HepG2 (cell line): ENCODE measurements around the gene PSMD1. TPM values are rescaled to one million over a fixed set of nuclear protein-coding genes. Genes with fewer than 3 reads are reported as not detected.

ENCODE experiments used
- ATAC-seq: fragments of 200-7000 bp; cut with Tn5 transposase; 3 replicates; pipeline ENCODE4 v1.9.1; 2020; ENCODE audit warnings: mild to moderate bottlenecking, moderate library complexity
- BruUV-seq: library from RNA; stranded (reverse); fragments of 400-500 nt; replicated peaks from 2 replicates; lab custom pipeline; 2021; lab: Mats Ljungman, UMichigan
- CTCF ChIA-PET: fragments of 300-600 bp; formaldehyde crosslinking; extraction: SDS; loops from one replicate; lab custom pipeline; 2021; ENCODE audit warnings: low total read pairs, inconsistent platforms, low intra/inter-chr PET ratio; lab: Yijun Ruan, JAX
- POLR2A ChIA-PET: fragments of 350-600 bp; sonication (Branson Sonifier 250); formaldehyde crosslinking; loops from one replicate; lab custom pipeline; 2020; ENCODE audit warnings: antibody characterized with exemption, inconsistent platforms; lab: Yijun Ruan, JAX
- DNase-seq: peaks from one replicate; pipeline ENCODE4 v3.0.0-alpha.2; 2015; ENCODE audit warnings: low spot score
- FAIRE-seq: peaks from 3 replicates; lab custom pipeline; 2011; peaks lifted over from hg19 to GRCh38; lab: Jason Lieb, UNC
- H2AFZ ChIP-seq: one replicate; pipeline ENCODE4 v1.6.1; 2011; ENCODE audit warnings: low read length, inconsistent platforms
- H3K27ac ChIP-seq: fragments of 300-600 bp; 3 replicates; pipeline ENCODE4 v1.8.0; 2011; ENCODE audit warnings: mixed run types, mild to moderate bottlenecking, mixed read lengths, low read length, inconsistent platforms; ENCODE audit not compliant: insufficient read depth; ENCODE audit errors: extremely low read length
- H3K27me3 ChIP-seq, 2 experiments: fragments of 200-600 bp in 1 of 2; 2 replicates in 1 of 2; 3 replicates in 1 of 2; pipeline versions ENCODE4 v1.6.0 to v1.8.0; 2011; ENCODE audit warnings: low read length in 2 of 2, mild to moderate bottlenecking in 2 of 2, moderate library complexity in 2 of 2, inconsistent platforms in 1 of 2; ENCODE audit not compliant: insufficient read depth in 2 of 2, control insufficient read depth in 1 of 2
- H3K36me3 ChIP-seq, 2 experiments: fragments of 200-600 bp in 1 of 2; replicated peaks in 1 of 2; 2 replicates in 1 of 2; 3 replicates in 1 of 2; pipeline versions ENCODE4 v1.5.1 to v1.8.0; 2011; ENCODE audit warnings: low read length in 2 of 2, inconsistent platforms in 1 of 2; ENCODE audit not compliant: insufficient read depth in 2 of 2, control insufficient read depth in 1 of 2
- H3K4me1 ChIP-seq: 2 replicates; pipeline ENCODE4 v1.5.1; 2012; ENCODE audit warnings: low read length, inconsistent platforms; ENCODE audit not compliant: insufficient read depth
- H3K4me2 ChIP-seq: 2 replicates; pipeline ENCODE4 v1.6.0; 2011; ENCODE audit warnings: low read depth, low read length, inconsistent platforms
- H3K4me3 ChIP-seq, 3 experiments: fragments of 200-600 bp in 1 of 3; sonication (generic), shearing (Covaris generic) in 1 of 3; replicated peaks in 1 of 3; 2 replicates each; pipeline ENCODE4 v1.5.1; 2011 to 2016; ENCODE audit warnings: low read length in 3 of 3, inconsistent platforms in 2 of 3, low read depth in 2 of 3, mild to moderate bottlenecking in 2 of 3, control low read depth in 1 of 3, mixed read lengths in 1 of 3; ENCODE audit not compliant: insufficient read depth in 1 of 3
- H3K79me2 ChIP-seq: one replicate; pipeline ENCODE4 v1.6.1; 2011; ENCODE audit warnings: low read length, inconsistent platforms; ENCODE audit not compliant: insufficient read depth
- H3K9ac ChIP-seq: 2 replicates; pipeline ENCODE4 v1.6.0; 2011; ENCODE audit warnings: mild to moderate bottlenecking, low read depth, low read length, inconsistent platforms; ENCODE audit not compliant: insufficient read depth
- H3K9me3 ChIP-seq: 2 replicates; pipeline ENCODE4 v1.5.1; 2012; ENCODE audit warnings: mild to moderate bottlenecking, low read length
- H4K20me1 ChIP-seq: 2 replicates; pipeline ENCODE4 v1.6.0; 2011; ENCODE audit warnings: inconsistent platforms, mild to moderate bottlenecking, low read length, moderate library complexity; ENCODE audit not compliant: insufficient read depth
- E2F5 ChIP-seq: sonication (generic); formaldehyde crosslinking; conservative IDR thresholded peaks from 2 replicates; pipeline ENCODE4 v1.4.0; 2020; ENCODE audit warnings: missing genetic modification reagents
- GTF3A ChIP-seq: sonication (generic); formaldehyde crosslinking; conservative IDR thresholded peaks from 2 replicates; pipeline ENCODE4 v1.4.0; 2020; ENCODE audit warnings: mild to moderate bottlenecking, missing genetic modification reagents
- HOMEZ ChIP-seq: IDR thresholded peaks from 2 replicates; pipeline ENCODE4 v1.6.1; 2016; ENCODE audit warnings: low read depth
- MTA1 ChIP-seq: sonication (generic); formaldehyde crosslinking; IDR thresholded peaks from 2 replicates; pipeline ENCODE4 v1.4.0; 2020; ENCODE audit warnings: missing genetic modification reagents, mild to moderate bottlenecking, borderline replicate concordance
- SALL2 ChIP-seq: sonication (generic); formaldehyde crosslinking; IDR thresholded peaks from 2 replicates; pipeline ENCODE4 v1.8.1; 2023; ENCODE audit warnings: mild to moderate bottlenecking, missing genetic modification reagents, inconsistent platforms
- ZFP82 ChIP-seq: sonication (generic); formaldehyde crosslinking; IDR thresholded peaks from 2 replicates; pipeline ENCODE4 v1.5.1; 2020; ENCODE audit warnings: mild to moderate bottlenecking, missing genetic modification reagents, borderline replicate concordance
- ZNF414 ChIP-seq: sonication (generic); formaldehyde crosslinking; IDR thresholded peaks from 2 replicates; pipeline ENCODE4 v1.5.0; 2020; ENCODE audit warnings: missing genetic modification reagents
- ZNF839 ChIP-seq: sonication (generic); formaldehyde crosslinking; IDR thresholded peaks from 2 replicates; pipeline ENCODE4 v1.4.0; 2020; ENCODE audit warnings: missing genetic modification reagents, mild to moderate bottlenecking, borderline replicate concordance
- WGBS: methylation state at CpG from one replicate; pipeline ENCODE4 v1.1.6; 2017; ENCODE audit warnings: low lambda C conversion rate; 5-methylcytosine and 5-hydroxymethylcytosine counted together
- in situ Hi-C: cut with HindIII; loops from 2 replicates; pipeline ENCODE4 v1.10.0; 2017; ENCODE audit warnings: low pct_unique_long_range_greater_than_20kb; ENCODE audit not compliant: extremely low pct_ligation_motif_present
- intact Hi-C: fragments of 100-400 bp; cut with micrococcal nuclease; formaldehyde crosslinking; loops from one replicate; pipeline ENCODE4 v1.10.0; 2022; ENCODE audit not compliant: unreplicated experiment
- polyA plus RNA-seq, 8 experiments: library from polyadenylated mRNA; depleted of rRNA in 3 of 8; stranded (reverse) in 7 of 8; unstranded in 1 of 8; fragments of >200 nt; fragmentation: Illumina TruSeq in 4 of 8; extraction: Trizol in 4 of 8; gene quantifications; 2 replicates each; pipeline versions ENCODE4 v1.2.1 to v1.2.3, GENCODE V29; 2011 to 2016; ENCODE audit warnings: low read depth in 4 of 8, missing spikeins in 1 of 8, mixed read lengths in 1 of 8; ENCODE audit not compliant: insufficient read depth in 1 of 8
- total RNA-seq, 5 experiments: library from RNA; depleted of rRNA; stranded (reverse); fragments of >200 nt; fragmentation: Illumina TruSeq; extraction: Trizol; gene quantifications; 2 replicates each; pipeline ENCODE4 v1.2.3, GENCODE V29; 2016; ENCODE audit warnings: low read depth in 1 of 5
- TF ChIP-seq, protein P1 (sequence below): sonication (generic); formaldehyde crosslinking; IDR thresholded peaks from 2 replicates; pipeline ENCODE4 v1.4.0; 2020; ENCODE audit warnings: mild to moderate bottlenecking, low read depth, missing genetic modification reagents
- TF ChIP-seq, protein P2 (sequence below): sonication (generic); formaldehyde crosslinking; IDR thresholded peaks from 2 replicates; pipeline ENCODE4 v1.4.0; 2020; ENCODE audit warnings: missing genetic modification reagents

Gene PSMD1
- total and polyA plus RNA-seq, 2 of the 13 experiments (the other 11 are each of a cell fraction or from before 2014, with no cell fraction given) = 136 to 191 TPM

GRCh38 chr2:231218366-231218765 lies 161.7 kb downstream of the PSMD1 start:
- intact Hi-C loops = no loop called here
- TF ChIP-seq, protein P1, sequence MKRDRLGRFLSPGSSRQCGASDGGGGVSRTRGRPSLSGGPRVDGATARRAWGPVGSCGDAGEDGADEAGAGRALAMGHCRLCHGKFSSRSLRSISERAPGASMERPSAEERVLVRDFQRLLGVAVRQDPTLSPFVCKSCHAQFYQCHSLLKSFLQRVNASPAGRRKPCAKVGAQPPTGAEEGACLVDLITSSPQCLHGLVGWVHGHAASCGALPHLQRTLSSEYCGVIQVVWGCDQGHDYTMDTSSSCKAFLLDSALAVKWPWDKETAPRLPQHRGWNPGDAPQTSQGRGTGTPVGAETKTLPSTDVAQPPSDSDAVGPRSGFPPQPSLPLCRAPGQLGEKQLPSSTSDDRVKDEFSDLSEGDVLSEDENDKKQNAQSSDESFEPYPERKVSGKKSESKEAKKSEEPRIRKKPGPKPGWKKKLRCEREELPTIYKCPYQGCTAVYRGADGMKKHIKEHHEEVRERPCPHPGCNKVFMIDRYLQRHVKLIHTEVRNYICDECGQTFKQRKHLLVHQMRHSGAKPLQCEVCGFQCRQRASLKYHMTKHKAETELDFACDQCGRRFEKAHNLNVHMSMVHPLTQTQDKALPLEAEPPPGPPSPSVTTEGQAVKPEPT (CRISPR knock-in tag) = no peak
- TF ChIP-seq SALL2 = no peak
- TF ChIP-seq ZFP82 = no peak
- TF ChIP-seq ZNF414 = no peak
- no peak for TF ChIP-seq MTA1 (CRISPR knock-in tag)
- no peak for TF ChIP-seq E2F5
- no peak for TF ChIP-seq HOMEZ (CRISPR knock-in tag)
- no peak for TF ChIP-seq ZNF839 (CRISPR knock-in tag)
- TF ChIP-seq, protein P2, sequence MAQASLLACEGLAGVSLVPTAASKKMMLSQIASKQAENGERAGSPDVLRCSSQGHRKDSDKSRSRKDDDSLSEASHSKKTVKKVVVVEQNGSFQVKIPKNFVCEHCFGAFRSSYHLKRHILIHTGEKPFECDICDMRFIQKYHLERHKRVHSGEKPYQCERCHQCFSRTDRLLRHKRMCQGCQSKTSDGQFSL (CRISPR knock-in tag) = no peak
- TF ChIP-seq GTF3A (CRISPR knock-in tag) = no peak
- in situ Hi-C loops = no loop called here
- H3K36me3 ChIP-seq = peaks cover 0 to 1% of the 10 kb centered on the region in 2 experiments; a peak in 3 of 5 replicates
- H4K20me1 ChIP-seq = no peaks in the 10 kb centered on the region
- BruUV-seq = no TSS peak
- H3K4me1 ChIP-seq = peaks cover 16% of the 10 kb centered on the region
- DNase-seq (no peak), FAIRE-seq (no peak), ATAC-seq (no peak)
- ChIA-PET CTCF (no interaction called here), POLR2A (no interaction called here)
- H3K9me3 ChIP-seq = no peaks in the 10 kb centered on the region
- H2AFZ ChIP-seq = no peak overlapping the region
- no peaks in the 10 kb centered on the region for H3K27me3 ChIP-seq
- 96% methylated on average over 3 of the region's 3 CpGs for WGBS
- no peak overlapping the region for H3K9ac ChIP-seq
- H3K4me2 ChIP-seq = no peak overlapping the region
- H3K79me2 ChIP-seq = no peaks in the 10 kb centered on the region
- H3K27ac ChIP-seq = no peak overlapping the region
- no peak overlapping the region for H3K4me3 ChIP-seq
